Progenitor cell of endocrine pancreas (in vitro differentiated cells): ENCODE data around the gene SORT1. TPM values are rescaled to one million over a fixed set of nuclear protein-coding genes. Genes with fewer than 3 reads are reported as not detected.

Experiments
- DNase-seq: peaks from one replicate; pipeline ENCODE4 v3.0.0; 2021; ENCODE audit warnings: low spot score; ENCODE audit not compliant: unreplicated experiment
- H3K27ac Mint-ChIP-seq: 2 replicates; pipeline ENCODE4 v1.8.0; 2021; ENCODE audit warnings: mild to moderate bottlenecking, moderate library complexity, mixed read lengths
- H3K27me3 Mint-ChIP-seq: 2 replicates; pipeline ENCODE4 v1.8.0; 2021; ENCODE audit warnings: mixed read lengths
- H3K36me3 Mint-ChIP-seq: 2 replicates; pipeline ENCODE4 v1.8.0; 2022; ENCODE audit warnings: mixed read lengths; ENCODE audit not compliant: insufficient read depth
- H3K4me1 Mint-ChIP-seq: 2 replicates; pipeline ENCODE4 v1.8.0; 2021; ENCODE audit warnings: low read depth, mixed read lengths
- H3K4me3 Mint-ChIP-seq: 2 replicates; pipeline ENCODE4 v1.8.0; 2021; ENCODE audit warnings: low read depth, mild to moderate bottlenecking, moderate library complexity, mixed read lengths
- H3K9me3 Mint-ChIP-seq: 2 replicates; pipeline ENCODE4 v1.8.0; 2021; ENCODE audit warnings: low read depth, mixed read lengths
- CTCF ChIP-seq: fragments of 200-600 bp; sonication (generic); IDR thresholded peaks from one replicate; pipeline ENCODE4 v1.5.0; 2021; ENCODE audit warnings: antibody characterized with exemption, mild to moderate bottlenecking; ENCODE audit not compliant: unreplicated experiment
- total RNA-seq: library from RNA; stranded (reverse); gene quantifications from 2 replicates; pipeline ENCODE4 v1.2.1, GENCODE V29; 2021

SORT1 gene
- total RNA-seq, 1 donor from 2014 or later = 110 TPM

- Mint-ChIP-seq H3K36me3 (peaks cover 11% of the 10 kb centered on the region), H3K27me3 (no peaks in the 10 kb centered on the region), H3K4me3 (peak overlapping the region; percentile 49), H3K27ac (peak overlapping the region; percentile 93), H3K9me3 (no peaks in the 10 kb centered on the region), H3K4me1 (peaks cover 33% of the 10 kb centered on the region)
- DNase-seq = peak; percentile 42
- TF ChIP-seq CTCF = no peak
These were observed 122.9 kb downstream of the SORT1 start for GRCh38 chr1:109274533-109275476.

GRCh38 chr1:109273570-109274288, 124.0 kb downstream of the SORT1 start:
- TF ChIP-seq CTCF = no peak
- no peak overlapping the region for H3K4me3 Mint-ChIP-seq
- H3K4me1 Mint-ChIP-seq = peaks cover 33% of the 10 kb centered on the region
- no peaks in the 10 kb centered on the region for H3K27me3 Mint-ChIP-seq
- peak overlapping the region; percentile 93 for H3K27ac Mint-ChIP-seq
- H3K36me3 Mint-ChIP-seq = peaks cover 10% of the 10 kb centered on the region
- DNase-seq = no peak
- no peaks in the 10 kb centered on the region for H3K9me3 Mint-ChIP-seq

- H3K27me3 Mint-ChIP-seq = no peaks in the 10 kb centered on the region
- DNase-seq = no peak
- H3K9me3 Mint-ChIP-seq = no peaks in the 10 kb centered on the region
- TF ChIP-seq CTCF = no peak
- peaks cover 32% of the 10 kb centered on the region for H3K4me1 Mint-ChIP-seq
- H3K4me3 Mint-ChIP-seq = no peak overlapping the region
- peaks cover 12% of the 10 kb centered on the region for H3K36me3 Mint-ChIP-seq
- H3K27ac Mint-ChIP-seq = peak overlapping the region; percentile 24
These were observed 124.7 kb downstream of the SORT1 start for GRCh38 chr1:109272831-109273547.

GRCh38 chr1:109272021-109272799, 125.5 kb downstream of the SORT1 start:
- Mint-ChIP-seq H3K4me3 (no peak overlapping the region), H3K36me3 (peaks cover 14% of the 10 kb centered on the region), H3K4me1 (peaks cover 28% of the 10 kb centered on the region), H3K27me3 (no peaks in the 10 kb centered on the region), H3K9me3 (no peaks in the 10 kb centered on the region), H3K27ac (peak overlapping the region; percentile 24)
- no peak for DNase-seq
- no peak for TF ChIP-seq CTCF
